ENCODE results near the gene HLA-DQA1.

The HLA-DQA1 gene

DNA sequence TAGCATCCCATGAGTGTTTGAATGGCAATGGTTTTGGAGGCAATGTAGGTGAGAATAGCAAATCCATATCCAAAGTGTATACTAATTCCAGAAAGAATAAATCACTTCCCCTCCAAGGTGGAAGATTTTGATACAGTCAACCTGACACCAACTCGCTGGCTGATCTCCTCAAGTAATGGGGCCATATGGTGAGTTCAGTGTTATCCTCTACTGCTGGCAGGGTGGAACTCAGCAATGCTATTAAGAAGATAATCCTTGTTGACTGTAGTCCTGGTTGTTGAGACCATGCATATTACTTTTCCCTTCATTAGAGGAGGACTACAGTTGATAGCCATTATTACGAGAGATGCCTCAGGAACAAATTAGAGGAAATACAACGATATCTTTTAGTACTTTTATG, 47.0 kb downstream of the HLA-DQA1 start:
- WGBS (ENCODE audit: extremely low coverage, insufficient coverage, low lambda C conversion rate), result no CpG with 5 or more reads among the region's 3 CpGs
- H3K18ac ChIP-seq (ENCODE audit: low read length), result no peak overlapping the region
- no peak overlapping the region for H4K8ac ChIP-seq (ENCODE audit: low read depth, low read length)
- no peak overlapping the region for H2BK5ac ChIP-seq (ENCODE audit: low read length)
- H3K4me1 ChIP-seq (ENCODE audit: control insufficient read depth, low read depth, low read length), result no peaks in the 10 kb centered on the region
- H3K56ac ChIP-seq (ENCODE audit: low read length), result no peak overlapping the region
- H2AK5ac ChIP-seq (ENCODE audit: low read length), result no peak overlapping the region
- H2BK120ac ChIP-seq (ENCODE audit: low read depth, low read length), result no peak overlapping the region
- no peak overlapping the region for H4K5ac ChIP-seq (ENCODE audit: low read length)
- no peak for DNase-seq
- no peak overlapping the region for H3K27ac ChIP-seq (ENCODE audit: low read depth, low read length)
- H3K4ac ChIP-seq (ENCODE audit: low read depth, low read length), result no peak overlapping the region
- no peak overlapping the region for H3K4me3 ChIP-seq (ENCODE audit: low read length)
- H3K79me1 ChIP-seq (ENCODE audit: low read length), result no peaks in the 10 kb centered on the region
- no peak overlapping the region for H2BK15ac ChIP-seq (replicated peaks; ENCODE audit: low read depth)
- H3K23ac ChIP-seq (ENCODE audit: low read length), result no peak overlapping the region
- H3K27me3 ChIP-seq (ENCODE audit: insufficient read depth, low read length, poor library complexity), result no peaks in the 10 kb centered on the region
- no peak overlapping the region for H3K4me2 ChIP-seq (ENCODE audit: low read length)
- no peaks in the 10 kb centered on the region for H3K79me2 ChIP-seq (ENCODE audit: control insufficient read depth, insufficient read depth, low read length)
- no peak overlapping the region for H3K9ac ChIP-seq (ENCODE audit: low read length)
- no peaks in the 10 kb centered on the region for H3K36me3 ChIP-seq (ENCODE audit: control insufficient read depth, insufficient read depth, low read length)

DNA sequence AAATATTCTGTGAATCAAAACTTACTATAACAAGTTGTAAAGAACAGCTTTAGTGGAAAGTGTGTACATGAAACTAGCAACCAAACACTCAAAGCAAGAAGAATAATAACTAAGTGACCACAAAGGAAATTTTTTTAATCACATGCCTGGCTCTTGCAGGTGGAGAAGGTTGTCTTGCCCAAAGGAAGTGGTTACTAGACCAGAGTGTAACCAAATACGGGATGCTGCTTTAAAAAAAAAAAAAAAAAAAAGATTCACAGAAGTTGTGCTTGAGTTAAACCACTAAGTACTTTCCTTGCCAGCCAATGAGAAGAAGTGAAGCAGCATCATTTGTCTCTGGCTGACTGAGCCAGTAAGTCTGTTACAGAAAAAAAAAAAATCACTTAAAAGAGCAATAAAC, 48.4 kb downstream of the HLA-DQA1 start:
- no peak for DNase-seq
- no peaks in the 10 kb centered on the region for H3K79me2 ChIP-seq (ENCODE audit: control insufficient read depth, insufficient read depth, low read length)

DNA sequence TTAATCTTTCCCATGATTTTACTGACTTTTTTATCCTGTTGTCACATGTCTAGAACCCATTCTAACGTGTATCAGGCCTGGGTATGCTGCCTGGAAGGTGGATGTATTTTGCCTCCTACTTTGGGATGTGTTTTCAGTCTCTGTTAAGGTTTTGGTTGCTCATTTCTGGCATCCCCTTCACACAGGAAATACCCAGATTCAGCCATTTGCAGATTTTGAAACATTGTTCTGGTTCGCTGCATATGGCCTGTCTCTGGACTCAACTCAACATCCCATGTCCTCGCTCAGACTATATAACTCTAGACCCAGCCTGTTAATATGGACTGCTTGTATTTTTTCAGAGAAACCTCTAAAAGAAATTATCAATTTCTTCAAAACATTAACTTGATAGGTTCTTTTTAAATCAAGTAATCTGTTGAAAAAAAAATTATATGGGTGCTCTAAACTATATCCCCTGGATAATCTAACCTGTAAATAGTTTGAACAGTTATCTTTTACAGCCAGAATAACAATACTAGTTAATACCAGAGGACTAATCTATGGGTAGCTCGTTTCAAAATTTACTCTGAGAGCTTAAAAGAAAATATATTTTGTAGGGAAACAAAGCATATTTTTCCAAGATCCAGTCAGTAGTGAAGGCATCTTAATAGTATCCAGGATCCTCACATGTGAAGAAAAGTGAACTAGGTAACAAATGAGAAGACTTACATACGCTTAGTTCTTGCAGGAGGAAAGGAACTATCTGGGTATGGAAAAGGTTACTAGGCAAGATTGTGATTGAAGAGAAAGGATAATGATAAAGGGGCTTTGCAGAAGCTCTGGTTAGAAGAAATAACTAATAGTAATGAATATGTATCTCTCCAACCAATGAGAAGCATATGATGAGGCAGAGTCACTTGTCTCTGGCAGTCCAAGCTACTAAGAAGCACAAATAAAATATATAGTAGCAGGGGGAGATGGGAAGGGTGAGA, 52.6 kb downstream of the HLA-DQA1 start:
- no peak overlapping the region for H4K8ac ChIP-seq (ENCODE audit: low read depth, low read length)
- H3K23ac ChIP-seq (ENCODE audit: low read length), result no peak overlapping the region
- H2AK5ac ChIP-seq (ENCODE audit: low read length), result no peak overlapping the region
- no peak overlapping the region for H4K5ac ChIP-seq (ENCODE audit: low read length)
- no peaks in the 10 kb centered on the region for H3K79me1 ChIP-seq (ENCODE audit: low read length)
- no peak overlapping the region for H3K4ac ChIP-seq (ENCODE audit: low read depth, low read length)
- no CpG with 5 or more reads among the region's 5 CpGs for WGBS (ENCODE audit: extremely low coverage, insufficient coverage, low lambda C conversion rate)
- no peak overlapping the region for H2BK120ac ChIP-seq (ENCODE audit: low read depth, low read length)
- no peak overlapping the region for H3K9ac ChIP-seq (ENCODE audit: low read length)
- no peaks in the 10 kb centered on the region for H3K4me1 ChIP-seq (ENCODE audit: control insufficient read depth, low read depth, low read length)
- H2BK15ac ChIP-seq (replicated peaks; ENCODE audit: low read depth), result no peak overlapping the region
- H3K79me2 ChIP-seq (ENCODE audit: control insufficient read depth, insufficient read depth, low read length), result no peaks in the 10 kb centered on the region
- H3K18ac ChIP-seq (ENCODE audit: low read length), result no peak overlapping the region
- H3K56ac ChIP-seq (ENCODE audit: low read length), result no peak overlapping the region
- no peak for DNase-seq
- no peak overlapping the region for H3K4me2 ChIP-seq (ENCODE audit: low read length)
- no peak overlapping the region for H2BK5ac ChIP-seq (ENCODE audit: low read length)
- no peaks in the 10 kb centered on the region for H3K36me3 ChIP-seq (ENCODE audit: control insufficient read depth, insufficient read depth, low read length)
- H3K4me3 ChIP-seq (ENCODE audit: low read length), result no peak overlapping the region
- no peaks in the 10 kb centered on the region for H3K27me3 ChIP-seq (ENCODE audit: insufficient read depth, low read length, poor library complexity)
- H3K27ac ChIP-seq (ENCODE audit: low read depth, low read length), result no peak overlapping the region

More for the DNA sequence above, 48.4 kb downstream of the HLA-DQA1 start:
- H2BK120ac ChIP-seq (ENCODE audit: low read depth, low read length), result no peak overlapping the region
- no peak overlapping the region for H3K56ac ChIP-seq (ENCODE audit: low read length)
- no peak overlapping the region for H3K4ac ChIP-seq (ENCODE audit: low read depth, low read length)
- no peaks in the 10 kb centered on the region for H3K36me3 ChIP-seq (ENCODE audit: control insufficient read depth, insufficient read depth, low read length)
- H2BK5ac ChIP-seq (ENCODE audit: low read length), result no peak overlapping the region
- H3K4me3 ChIP-seq (ENCODE audit: low read length), result no peak overlapping the region
- H2AK5ac ChIP-seq (ENCODE audit: low read length), result no peak overlapping the region
- no peak overlapping the region for H3K27ac ChIP-seq (ENCODE audit: low read depth, low read length)
- H4K5ac ChIP-seq (ENCODE audit: low read length), result no peak overlapping the region
- no peak overlapping the region for H2BK15ac ChIP-seq (replicated peaks; ENCODE audit: low read depth)
- no peak overlapping the region for H3K23ac ChIP-seq (ENCODE audit: low read length)
- H3K27me3 ChIP-seq (ENCODE audit: insufficient read depth, low read length, poor library complexity), result no peaks in the 10 kb centered on the region
- H3K9ac ChIP-seq (ENCODE audit: low read length), result no peak overlapping the region
- no peak overlapping the region for H4K8ac ChIP-seq (ENCODE audit: low read depth, low read length)
- H3K79me1 ChIP-seq (ENCODE audit: low read length), result no peaks in the 10 kb centered on the region
- no peaks in the 10 kb centered on the region for H3K4me1 ChIP-seq (ENCODE audit: control insufficient read depth, low read depth, low read length)
- no CpG with 5 or more reads among the region's 1 CpG for WGBS (ENCODE audit: extremely low coverage, insufficient coverage, low lambda C conversion rate)
- no peak overlapping the region for H3K4me2 ChIP-seq (ENCODE audit: low read length)
- H3K18ac ChIP-seq (ENCODE audit: low read length), result no peak overlapping the region

DNA sequence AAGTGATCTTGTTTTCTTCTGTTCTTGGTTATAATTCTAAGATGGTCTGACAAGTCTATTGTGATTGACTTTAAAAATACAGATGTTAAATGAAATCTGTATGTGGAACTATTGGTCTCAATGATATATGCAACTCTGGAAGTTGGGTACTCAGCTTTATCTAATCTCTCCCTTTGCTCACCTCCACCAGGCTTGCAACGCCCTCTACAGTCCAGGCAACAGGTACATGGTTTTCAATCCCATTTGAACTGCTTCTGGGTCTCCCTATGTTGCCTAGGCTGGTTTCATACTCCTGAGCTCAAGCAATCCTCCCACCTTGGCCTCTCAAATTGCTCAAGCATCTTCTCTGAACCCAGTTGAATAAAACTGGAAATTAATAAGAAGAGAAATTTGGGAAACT, 54.8 kb downstream of the HLA-DQA1 start:
- DNase-seq, result peak; percentile 70
- Histone ChIP-seq H4K8ac (ENCODE audit: low read depth, low read length) (no peak overlapping the region), H3K56ac (ENCODE audit: low read length) (no peak overlapping the region), H3K79me1 (ENCODE audit: low read length) (no peaks in the 10 kb centered on the region), H2BK5ac (ENCODE audit: low read length) (no peak overlapping the region), H4K5ac (ENCODE audit: low read length) (no peak overlapping the region), H3K4me3 (ENCODE audit: low read length) (no peak overlapping the region), H3K79me2 (ENCODE audit: control insufficient read depth, insufficient read depth, low read length) (no peaks in the 10 kb centered on the region), H3K27ac (ENCODE audit: low read depth, low read length) (no peak overlapping the region), H3K36me3 (ENCODE audit: control insufficient read depth, insufficient read depth, low read length) (no peaks in the 10 kb centered on the region), H3K4ac (ENCODE audit: low read depth, low read length) (no peak overlapping the region), H2BK120ac (ENCODE audit: low read depth, low read length) (no peak overlapping the region), H3K27me3 (ENCODE audit: insufficient read depth, low read length, poor library complexity) (no peaks in the 10 kb centered on the region), H3K4me2 (ENCODE audit: low read length) (no peak overlapping the region), H2BK15ac (replicated peaks; ENCODE audit: low read depth) (no peak overlapping the region), H3K9ac (ENCODE audit: low read length) (no peak overlapping the region), H3K18ac (ENCODE audit: low read length) (no peak overlapping the region), H3K4me1 (ENCODE audit: control insufficient read depth, low read depth, low read length) (no peaks in the 10 kb centered on the region), H3K23ac (ENCODE audit: low read length) (no peak overlapping the region), H2AK5ac (ENCODE audit: low read length) (no peak overlapping the region)
- no CpG with 5 or more reads among the region's 1 CpG for WGBS (ENCODE audit: extremely low coverage, insufficient coverage, low lambda C conversion rate)
